Posterior vena cava (tissue), 2 donors: ENCODE results near the gene OIT3. TPM values are rescaled to one million over a fixed set of nuclear protein-coding genes. Genes with fewer than 3 reads are reported as not detected.

Experiments
- DNase-seq: peaks from one replicate; pipeline ENCODE4 v3.0.0-alpha.2; 2020; ENCODE audit warnings: low spot score
- intact Hi-C, 2 donors: fragments of 100-400 bp; cut with DNase I; formaldehyde crosslinking; loops; one replicate each; pipeline versions ENCODE4 v1.14.1 to v1.14.2; 2022 to 2023
- total RNA-seq, 2 donors: library from RNA; stranded (reverse); fragmentation: NEBNext Ultra II Directional; extraction: Animal tissue kit (Norgen Biotek cat#: 25700); gene quantifications; one replicate each; pipeline ENCODE4 v1.2.1, GENCODE V29; 2021
- donor health status: DM: yes; HTN: yes; CAD: no.
- donor health status: DM: yes; HTN: yes; CAD: no.

The OIT3 gene
- total RNA-seq, 2 donors from 2014 or later = not detected

DNA sequence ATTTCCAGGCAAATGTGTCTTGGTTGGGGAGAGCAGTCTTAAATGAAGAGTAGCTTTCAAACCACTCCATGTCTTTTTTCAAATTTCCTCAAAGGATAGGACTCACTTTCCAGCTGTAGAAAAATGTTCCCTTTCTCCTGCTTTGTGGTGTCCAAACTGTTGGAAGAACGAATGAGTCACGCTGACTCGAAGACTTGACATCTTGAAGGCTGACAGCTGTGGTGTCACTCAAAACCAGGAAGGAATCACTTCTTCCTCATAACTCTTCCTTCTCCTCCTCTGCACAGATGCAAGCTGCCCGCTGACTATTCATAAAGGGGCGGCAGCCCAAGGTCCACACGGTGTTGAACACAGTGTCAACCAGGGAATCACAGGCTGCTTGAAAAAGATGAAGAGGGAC lies 41.8 kb downstream of the OIT3 start:
- intact Hi-C loops = no loop called here
- DNase-seq = no peak

DNA sequence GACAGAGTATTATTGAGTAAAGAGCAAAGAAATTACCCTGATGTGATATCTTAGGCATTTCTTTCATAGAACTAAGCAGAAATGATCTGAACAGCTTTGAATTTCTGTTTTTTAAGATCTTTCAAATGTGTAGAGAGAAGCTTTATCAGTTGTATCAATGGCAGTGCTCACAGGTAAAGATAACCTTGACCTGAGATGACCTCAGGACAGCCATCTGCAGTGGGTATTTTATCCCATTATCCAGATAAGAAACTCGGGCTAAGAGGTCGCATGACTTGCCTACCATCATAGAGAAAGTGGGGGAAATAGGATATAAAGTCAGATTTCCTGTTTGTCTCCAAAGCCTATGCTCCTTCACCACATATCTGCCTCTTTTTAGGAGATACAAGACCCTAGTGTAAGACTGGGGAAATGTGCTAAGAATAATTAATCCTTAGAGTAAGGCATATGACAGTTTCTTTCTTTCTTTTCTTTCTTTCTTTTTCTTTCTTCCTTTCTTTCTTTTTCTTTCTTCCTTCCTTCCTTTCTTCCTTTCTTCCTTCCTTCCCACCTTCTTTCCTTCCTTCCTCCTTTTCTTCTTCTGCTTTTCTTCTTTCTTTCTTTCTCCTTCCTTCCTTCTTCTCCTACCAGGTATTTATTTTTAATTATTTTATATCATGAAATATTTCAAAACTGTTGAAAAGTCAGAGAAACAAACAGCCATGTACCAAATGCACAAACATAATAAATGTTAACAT lies 50.1 kb downstream of the OIT3 start:
- DNase-seq = no peak
- intact Hi-C loops = no loop called here

DNA sequence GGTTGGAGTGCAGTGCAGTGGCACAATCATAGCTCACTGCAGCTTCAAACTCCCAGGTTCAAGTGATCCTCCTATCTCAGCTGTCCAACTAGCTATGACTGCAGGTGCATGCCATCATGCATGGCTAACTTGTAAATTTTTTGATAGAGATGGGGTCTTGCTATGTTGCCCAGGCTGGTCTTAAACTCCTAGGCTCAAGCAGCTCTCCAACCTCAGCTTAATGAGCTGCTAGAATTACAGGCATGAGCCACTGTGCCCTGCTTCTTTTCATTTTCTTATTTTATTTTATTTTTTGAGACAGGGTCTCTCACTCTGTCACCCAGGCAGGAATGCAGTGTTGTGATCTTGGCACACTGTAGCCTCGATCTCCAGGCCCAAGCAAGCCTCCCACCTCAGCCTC lies 53.4 kb downstream of the OIT3 start:
- DNase-seq = no peak
- intact Hi-C loops = no loop called here

DNA sequence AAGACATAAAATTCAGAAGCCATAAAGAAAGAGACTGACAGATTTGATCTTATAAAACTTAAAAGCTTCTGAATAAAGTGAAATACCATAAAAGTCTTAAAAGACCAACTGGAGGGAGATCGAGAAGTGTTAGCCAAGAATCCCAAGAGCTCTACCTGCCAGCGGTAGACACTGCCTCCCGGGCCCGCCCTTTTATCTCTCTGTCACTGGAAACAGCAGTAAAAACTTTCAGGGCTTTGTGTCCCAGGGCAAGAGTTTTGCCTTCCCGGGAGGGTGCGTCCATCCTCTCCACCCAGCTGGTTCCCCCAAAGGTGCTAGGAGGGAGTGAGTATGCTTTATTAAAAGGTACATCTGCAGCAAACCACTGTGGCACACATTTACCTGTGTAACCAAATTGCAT lies 55.2 kb downstream of the OIT3 start:
- intact Hi-C loops = no loop called here

DNA sequence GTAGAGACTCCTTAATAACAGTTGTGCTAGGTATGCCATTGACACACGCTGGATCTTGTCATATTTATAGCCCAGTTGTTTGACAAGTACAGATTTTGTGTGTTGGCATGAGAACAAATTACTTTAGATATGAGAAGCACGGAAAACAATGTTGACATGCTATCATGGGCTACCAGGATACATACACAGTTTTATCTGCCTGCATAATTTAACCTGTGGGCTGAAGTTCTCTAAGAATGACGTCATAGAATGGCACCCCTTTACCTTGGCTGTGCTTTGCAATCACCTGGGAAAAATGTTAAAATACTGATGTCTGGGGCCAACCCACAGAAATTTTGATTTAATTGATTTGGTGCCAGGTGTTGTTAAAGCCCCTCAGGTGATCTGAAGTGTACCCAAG lies 58.2 kb downstream of the OIT3 start:
- intact Hi-C loops = no loop called here
- no peak for DNase-seq

More for the DNA sequence above, 55.2 kb downstream of the OIT3 start:
- DNase-seq = no peak

DNA sequence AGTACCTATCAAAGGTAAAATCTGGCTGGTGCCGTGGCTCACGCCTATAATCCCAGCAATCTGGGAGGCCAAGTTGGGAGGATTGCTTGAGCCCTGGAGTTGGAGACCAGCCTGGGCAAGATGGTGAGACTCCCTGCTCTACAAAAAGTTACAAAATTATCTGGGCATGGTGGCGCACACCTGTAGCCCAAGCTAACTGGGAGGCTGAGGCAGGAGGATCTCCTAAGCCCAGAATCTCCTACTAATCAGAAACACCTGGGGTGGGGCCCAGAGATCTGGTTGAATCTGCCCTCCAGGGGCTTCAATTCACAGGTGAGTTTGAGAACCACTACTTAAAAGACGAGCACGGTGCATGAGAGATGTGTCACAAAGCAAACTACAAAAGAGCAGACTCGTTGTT lies 58.6 kb downstream of the OIT3 start:
- intact Hi-C loops = no loop called here
- DNase-seq = no peak

DNA sequence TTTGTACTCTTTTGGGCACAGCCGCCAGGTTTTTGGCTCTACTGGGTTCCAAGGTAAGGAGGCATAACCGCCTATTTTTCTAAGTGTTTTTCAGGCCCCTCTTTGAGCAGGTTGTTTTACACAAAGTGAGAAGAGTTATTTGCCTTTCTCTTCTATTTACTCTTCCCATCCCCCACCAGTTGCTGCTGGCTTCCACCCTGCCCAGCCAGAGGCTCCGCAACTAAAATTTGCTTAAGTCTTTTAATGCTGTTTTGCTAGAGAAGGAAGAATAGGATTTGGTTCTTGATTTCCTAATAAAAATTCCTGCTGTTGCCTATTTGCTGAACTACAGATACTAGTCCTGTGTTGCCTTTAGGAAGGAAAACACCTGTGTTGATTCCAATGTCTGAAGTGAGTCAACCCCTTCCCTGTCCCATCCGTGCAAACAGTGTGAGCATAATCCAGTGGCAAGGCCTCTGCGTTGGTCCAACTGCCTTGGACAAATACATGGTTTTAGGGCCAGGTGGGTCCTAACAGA lies 59.2 kb downstream of the OIT3 start:
- intact Hi-C loops = no loop called here
- DNase-seq = no peak

DNA sequence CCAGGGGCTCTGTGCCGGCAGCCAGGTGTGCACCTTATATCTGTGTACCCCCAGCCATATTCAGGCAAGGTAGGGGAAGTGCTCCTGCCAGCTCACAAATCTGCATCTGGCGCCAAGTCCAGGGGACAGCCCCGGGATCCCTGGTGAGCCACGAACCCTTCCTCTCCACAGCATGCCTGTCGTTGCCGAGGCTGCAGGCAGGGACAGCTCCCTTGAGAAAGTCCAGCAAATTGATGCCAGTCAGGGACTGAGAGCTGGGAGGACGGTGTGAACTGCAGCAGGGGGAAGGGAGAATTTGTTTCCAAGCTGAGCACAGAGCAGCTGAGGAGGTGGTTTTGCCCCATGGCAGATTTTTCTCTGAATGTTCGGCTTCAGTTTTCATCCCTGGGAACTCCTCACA lies 60.1 kb downstream of the OIT3 start:
- intact Hi-C loops = no loop called here
- no peak for DNase-seq

DNA sequence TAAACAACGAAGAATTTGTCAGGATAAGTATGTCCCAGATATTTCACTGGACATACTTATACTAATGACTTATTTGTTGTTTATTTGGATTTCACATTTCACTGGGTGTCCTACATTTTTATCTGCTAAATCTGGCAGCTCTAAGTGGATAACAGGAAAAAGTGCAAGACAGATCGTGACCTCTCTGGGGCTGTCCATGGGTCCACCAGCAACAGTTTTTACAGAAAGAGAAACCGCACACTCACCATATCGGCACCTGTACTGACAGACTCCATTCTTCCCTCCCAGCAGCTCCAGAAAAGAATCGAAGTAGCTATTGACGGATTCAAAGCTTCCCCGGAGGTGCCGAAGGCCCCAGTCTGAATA lies 60.7 kb downstream of the OIT3 start:
- intact Hi-C loops = no loop called here
- no peak for DNase-seq

DNA sequence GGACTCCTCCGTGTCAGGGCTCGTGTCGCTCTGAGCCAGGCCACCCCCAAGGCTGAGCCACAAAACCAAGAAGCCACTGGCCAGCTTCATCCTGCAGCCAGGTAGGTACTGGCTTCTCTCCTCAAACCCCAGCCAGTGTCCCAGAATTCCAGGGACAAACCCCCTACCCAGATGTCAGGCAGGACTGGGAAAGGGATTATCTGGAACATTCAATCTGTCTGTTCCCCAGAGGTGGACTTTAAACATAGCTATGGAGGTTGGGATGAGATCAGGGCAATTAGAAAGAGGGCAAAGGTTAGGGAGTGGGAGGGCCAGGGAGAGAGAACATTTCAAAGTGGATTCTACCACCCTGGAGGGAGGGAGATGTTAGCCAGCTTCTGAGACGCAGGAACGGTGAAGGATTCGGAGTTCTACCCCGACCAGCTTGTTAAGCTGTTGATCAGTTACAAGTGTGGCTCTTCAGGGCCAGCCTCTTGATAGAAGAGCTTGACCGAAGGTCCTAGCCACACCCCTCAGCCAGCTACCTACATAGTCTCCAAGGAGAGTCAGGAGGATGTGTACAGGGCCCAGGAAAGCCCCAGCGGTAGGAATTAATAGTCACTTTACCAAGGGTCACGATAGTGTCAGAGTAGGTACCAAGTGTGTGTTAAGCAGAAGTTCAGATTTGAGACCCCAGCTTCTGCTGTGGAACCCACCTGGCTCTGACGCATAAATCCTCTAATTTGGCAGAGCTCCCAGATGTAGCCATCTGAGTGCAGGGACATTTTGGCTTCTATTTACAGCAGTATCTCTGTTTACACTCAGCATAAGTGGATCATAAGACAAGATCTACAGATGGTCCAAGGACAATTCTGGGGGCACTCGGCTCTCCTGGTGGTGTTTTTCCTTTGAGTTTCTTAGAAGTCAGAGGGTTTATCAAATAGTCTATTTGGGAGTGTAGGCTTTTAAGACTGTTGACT lies 61.3 kb downstream of the OIT3 start, which contains the start of gene PLA2G12B:
Gene PLA2G12B, minus strand, starts transcription at position 211 of the 959 bp plus-strand sequence. Its CDS starts 121 bp downstream, at position 90.
- intact Hi-C loops = no loop called here
- DNase-seq = no peak

DNA sequence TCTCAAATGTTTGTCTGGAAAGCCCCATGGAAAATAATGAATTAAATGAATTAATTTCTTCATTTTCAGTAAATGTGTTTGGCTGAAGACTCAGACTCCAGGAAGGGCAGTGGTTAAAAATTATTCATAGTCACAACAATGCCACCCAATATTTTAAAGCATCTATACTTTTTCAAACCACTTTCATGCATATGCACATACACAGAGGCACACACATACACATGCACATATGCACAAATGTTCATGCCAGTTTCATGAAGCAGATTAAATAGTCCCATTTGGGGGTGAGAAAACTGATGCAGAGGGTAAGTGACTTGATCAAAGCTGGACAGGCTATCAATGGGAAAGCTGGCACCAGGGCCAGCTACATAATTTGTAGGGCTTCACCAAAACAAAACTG lies 62.5 kb downstream of the OIT3 start:
- no peak for DNase-seq
- intact Hi-C loops = no loop called here

DNA sequence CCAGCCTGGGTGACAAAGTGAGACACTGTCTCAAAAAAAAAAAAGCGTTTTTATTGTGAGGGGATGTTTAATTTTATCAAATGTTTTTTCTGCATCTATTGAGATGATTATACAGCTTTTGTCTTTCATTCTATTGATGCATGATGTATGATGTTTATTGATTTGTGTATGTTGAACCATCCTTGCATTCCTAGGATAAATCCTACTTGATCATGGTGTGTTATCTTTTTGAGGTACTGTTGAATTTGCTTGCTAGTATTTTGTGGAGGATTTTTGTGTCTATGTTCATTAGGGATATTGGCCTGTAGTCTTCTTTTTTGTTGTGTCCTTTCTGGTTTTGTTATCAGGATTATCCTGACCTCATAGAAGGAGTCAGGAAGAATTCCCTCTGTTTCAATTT lies 83.3 kb downstream of the OIT3 start:
- no peak for DNase-seq
- intact Hi-C loops = no loop called here

DNA sequence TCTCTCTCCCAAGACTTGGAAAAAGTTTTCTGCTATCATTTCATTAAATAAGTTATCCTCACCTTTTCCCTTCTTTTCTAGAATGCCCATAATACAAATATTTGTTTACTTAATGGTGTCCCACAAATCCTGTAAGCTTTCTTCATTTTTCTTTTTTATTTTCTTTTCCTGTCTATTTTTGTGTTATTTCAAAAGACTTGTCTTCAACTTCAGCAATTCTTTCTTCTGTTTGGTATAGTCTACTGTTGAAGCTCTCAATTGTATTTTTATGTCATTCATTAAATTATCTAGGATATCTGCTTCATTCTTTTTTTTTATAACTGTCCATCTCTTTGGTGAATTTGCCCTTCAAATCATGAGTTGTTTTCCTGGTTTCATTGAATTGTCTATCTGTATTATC lies 86.2 kb downstream of the OIT3 start:
- intact Hi-C loops = loop anchor here in 1 of 2 donors (10.0 kb wide), 1 partner anchor 1295 kb away; no protein-coding TSS in a partner anchor
- no peak for DNase-seq

DNA sequence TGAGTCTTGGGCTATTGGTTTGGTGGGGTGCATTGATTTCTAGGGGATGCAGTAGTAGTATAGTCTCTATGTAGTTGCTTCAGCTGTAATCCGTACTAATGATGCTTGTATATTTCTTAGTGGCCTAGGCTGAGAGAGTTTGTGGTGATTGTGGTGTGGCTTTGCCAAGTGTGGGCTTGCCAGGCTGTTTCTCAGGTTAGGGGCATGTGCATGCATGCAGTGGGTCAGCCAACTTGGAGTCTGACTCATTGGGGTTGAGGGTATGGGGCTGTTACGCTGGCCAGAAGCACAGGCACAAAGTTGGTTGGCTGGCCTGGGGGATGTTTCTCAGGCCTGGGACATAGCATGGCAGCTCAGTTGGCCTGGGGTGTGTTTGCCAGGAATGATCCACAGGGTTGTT lies 86.8 kb downstream of the OIT3 start:
- DNase-seq = no peak
- intact Hi-C loops = loop anchor here in 1 of 2 donors (10.0 kb wide), 1 partner anchor 1296 kb away; no protein-coding TSS in a partner anchor

DNA sequence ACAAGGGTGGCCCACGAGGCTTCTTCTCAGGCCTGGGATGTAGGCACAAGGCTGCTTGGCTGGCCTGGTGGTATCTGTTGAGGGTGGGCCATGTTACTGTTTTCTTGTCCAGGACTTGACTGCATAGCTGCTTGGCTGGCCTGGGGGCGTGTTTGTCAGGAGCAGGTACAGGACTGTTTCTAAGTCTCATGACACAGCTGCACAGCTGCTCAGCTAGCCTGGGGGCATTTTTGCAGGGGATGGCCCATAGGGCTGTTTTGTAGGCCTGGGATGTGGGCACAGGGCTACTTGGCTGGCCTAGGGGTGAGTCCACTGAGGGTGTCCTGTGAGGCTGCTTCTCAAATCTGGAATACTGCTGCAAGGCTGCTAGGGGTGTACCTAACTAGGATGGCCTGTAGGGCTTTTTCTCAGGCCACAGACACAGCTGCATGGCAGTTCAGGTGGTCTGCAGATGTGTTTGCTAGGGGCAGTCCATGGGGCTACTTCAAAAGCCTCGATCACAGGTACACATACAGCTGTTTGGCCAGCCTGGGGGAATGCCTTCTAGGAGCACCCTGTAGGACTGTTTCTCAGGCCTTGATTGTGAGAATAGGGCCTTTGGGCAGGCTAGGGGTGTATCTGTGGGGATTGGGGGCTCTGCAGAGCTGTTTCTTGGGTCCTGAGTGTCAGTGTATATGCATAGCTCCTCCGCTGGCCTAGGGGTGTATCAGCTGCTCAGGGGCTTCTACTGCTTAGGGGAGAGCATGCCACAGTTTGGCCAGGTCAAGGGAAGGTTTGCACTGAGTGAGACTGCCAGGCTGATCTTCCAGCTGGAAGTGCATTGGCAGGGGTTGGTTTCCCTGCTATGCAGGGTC lies 87.7 kb downstream of the OIT3 start:
- intact Hi-C loops = loop anchor here in 1 of 2 donors (10.0 kb wide), 1 partner anchor 1296 kb away; no protein-coding TSS in a partner anchor
- DNase-seq = no peak

DNA sequence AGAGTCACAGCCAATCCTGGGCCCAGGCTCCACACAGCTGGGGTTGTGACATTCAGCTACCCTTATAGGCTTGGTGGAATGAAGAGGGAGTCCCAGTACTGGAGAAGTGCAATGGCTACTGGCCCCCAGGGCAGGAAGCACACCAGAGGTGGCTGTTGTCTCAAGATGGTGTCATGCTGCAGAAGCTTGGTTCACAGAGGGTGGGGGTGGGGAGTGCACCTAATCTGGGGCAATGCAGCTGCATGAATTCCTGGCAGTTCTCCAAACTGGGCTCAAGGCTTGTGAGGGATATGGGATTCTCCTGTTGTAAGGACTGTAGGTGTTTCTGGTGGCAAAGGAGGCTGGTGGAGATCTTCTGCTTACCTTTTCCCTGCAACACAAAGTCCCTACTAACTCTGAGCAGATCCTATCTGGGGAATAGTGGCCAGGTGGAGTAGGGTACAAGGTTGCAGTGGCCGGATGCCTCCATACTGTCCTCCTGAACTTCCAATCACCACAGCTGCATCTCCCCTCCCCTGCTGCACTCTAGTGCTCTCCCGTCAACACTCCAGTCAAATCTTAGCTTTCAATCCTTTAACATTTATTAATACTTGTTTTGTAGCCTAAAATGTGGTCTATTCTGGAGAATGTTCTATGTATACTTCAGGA lies 88.5 kb downstream of the OIT3 start:
- intact Hi-C loops = loop anchor here in 1 of 2 donors (10.0 kb wide), 1 partner anchor 1297 kb away; no protein-coding TSS in a partner anchor
- DNase-seq = no peak
